CD4-positive, alpha-beta T cell (primary cell): ENCODE results near the gene MRPL33. TPM values are rescaled to one million over a fixed set of nuclear protein-coding genes. Genes with fewer than 3 reads are reported as not detected.

Source experiments
- ATAC-seq: fragments of 200-7000 bp; cut with Tn5 transposase; one replicate; pipeline ENCODE4 v1.10.0; 2022; ENCODE audit warnings: mild to moderate bottlenecking; ENCODE audit not compliant: poor library complexity
- CTCF ChIA-PET: fragments of 350-600 bp; sonication (Branson Sonifier 250); formaldehyde crosslinking; loops from one replicate; lab custom pipeline; 2021; ENCODE audit warnings: antibody characterized with exemption, inconsistent platforms; lab: Charles Lee
- POLR2A ChIA-PET: fragments of 350-600 bp; sonication (Branson Sonifier 250); formaldehyde crosslinking; loops from one replicate; lab custom pipeline; 2021; ENCODE audit warnings: antibody characterized with exemption, inconsistent platforms; lab: Charles Lee
- DNase-seq, 14 experiments: peaks; one replicate each; pipeline ENCODE4 v3.0.0-alpha.2; 2013 to 2020; ENCODE audit warnings: mixed read lengths in 2 of 14
- H3K27ac ChIP-seq, 2 donors: one replicate each; pipeline versions ENCODE4 v1.5.1 to v1.7.0; 2013; ENCODE audit warnings: low read length in 2 of 2, low read depth in 1 of 2, mild to moderate bottlenecking in 1 of 2
- H3K27me3 ChIP-seq, 2 experiments: 1 replicate in 1 of 2; 2 replicates in 1 of 2; pipeline versions ENCODE4 v1.6.1 to v1.7.0; 2013; ENCODE audit warnings: low read length in 2 of 2, control low read depth in 1 of 2, mild to moderate bottlenecking in 1 of 2, moderate library complexity in 1 of 2; ENCODE audit not compliant: insufficient read depth in 2 of 2, control insufficient read depth in 1 of 2
- H3K36me3 ChIP-seq: one replicate; pipeline ENCODE4 v1.6.1; 2013; ENCODE audit warnings: low read length, control low read depth; ENCODE audit not compliant: insufficient read depth
- H3K4me1 ChIP-seq: one replicate; pipeline ENCODE4 v1.6.1; 2013; ENCODE audit warnings: low read length, control low read depth; ENCODE audit not compliant: insufficient read depth
- H3K4me3 ChIP-seq: one replicate; pipeline ENCODE4 v1.5.1; 2013; ENCODE audit warnings: mild to moderate bottlenecking, low read length, moderate library complexity
- H3K9me3 ChIP-seq, 2 experiments: 1 replicate in 1 of 2; 2 replicates in 1 of 2; pipeline versions ENCODE4 v1.6.1 to v1.7.0; 2013; ENCODE audit warnings: low read length in 2 of 2, mild to moderate bottlenecking in 2 of 2, control low read depth in 1 of 2, moderate library complexity in 1 of 2; ENCODE audit not compliant: control insufficient read depth in 1 of 2, insufficient read depth in 1 of 2
- H3K27ac Mint-ChIP-seq: one replicate; pipeline ENCODE4 v1.8.0; 2020; ENCODE audit warnings: mixed read lengths
- H3K27me3 Mint-ChIP-seq: one replicate; pipeline ENCODE4 v1.8.0; 2021; ENCODE audit warnings: mixed read lengths
- H3K36me3 Mint-ChIP-seq: one replicate; pipeline ENCODE4 v1.8.0; 2021; ENCODE audit warnings: low read depth, mixed read lengths
- H3K4me1 Mint-ChIP-seq: one replicate; pipeline ENCODE4 v1.8.0; 2021; ENCODE audit warnings: low read depth, mixed read lengths
- H3K4me3 Mint-ChIP-seq: one replicate; pipeline ENCODE4 v1.8.0; 2020; ENCODE audit warnings: mild to moderate bottlenecking, mixed read lengths
- H3K9me3 Mint-ChIP-seq: one replicate; pipeline ENCODE4 v1.8.0; 2020; ENCODE audit warnings: mixed read lengths
- CTCF ChIP-seq: fragments of 200-600 bp; IDR thresholded peaks from one replicate; pipeline ENCODE4 v1.8.0; 2022; ENCODE audit warnings: antibody characterized with exemption, mild to moderate bottlenecking
- intact Hi-C, 2 experiments: fragments of 100-400 bp; cut with DNase I in 1 of 2; cut with micrococcal nuclease in 1 of 2; formaldehyde crosslinking; loops; one replicate each; pipeline versions ENCODE4 v1.15.1 to v1.9.0; 2023 to 2025; cut with DNase I, micrococcal nuclease
- total RNA-seq, 174 experiments: library from RNA in 2 of 174; stranded (reverse) in 2 of 174; gene quantifications; one replicate each; pipeline ENCODE4 v1.2.3 and lab custom pipeline; 2021 to 2026

Gene MRPL33
- total RNA-seq, 2 experiments from 2014 or later, result 33.1 to 37.2 TPM

DNA sequence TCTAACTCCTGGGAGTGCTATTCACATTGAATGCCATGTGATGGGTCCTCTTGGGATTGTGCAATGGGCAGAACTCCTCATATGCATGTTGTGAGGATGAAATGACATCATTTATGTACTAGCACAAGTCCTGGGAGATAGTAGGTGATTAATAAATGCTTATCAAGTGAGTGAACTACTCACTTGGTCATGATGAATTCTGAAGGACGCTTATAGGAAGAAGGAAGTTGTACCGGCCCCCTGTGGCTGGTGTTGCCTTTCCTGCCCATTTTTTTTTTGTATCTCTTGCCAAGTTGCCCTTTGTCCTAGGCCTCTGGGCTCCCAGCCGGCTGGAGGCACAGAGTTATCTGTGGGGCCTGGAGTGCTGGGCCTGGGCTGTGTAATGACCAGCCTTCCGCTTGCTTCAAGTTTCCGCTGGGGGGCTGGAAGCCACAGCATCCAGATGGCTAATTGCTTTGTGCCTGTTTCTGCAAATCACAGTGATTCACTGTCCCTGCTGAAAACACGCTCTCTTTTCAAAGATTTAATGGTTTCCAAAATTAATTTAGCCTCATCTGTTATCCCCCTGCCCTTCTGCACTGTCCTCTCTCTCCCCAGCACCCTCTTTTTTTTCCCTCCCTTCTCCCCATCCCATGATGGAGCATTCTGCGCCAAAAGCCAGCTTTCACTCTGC, 33.7 kb upstream of the MRPL33 start:
- Mint-ChIP-seq H3K4me1 (peaks cover 13% of the 10 kb centered on the region), H3K27me3 (no peaks in the 10 kb centered on the region), H3K36me3 (no peaks in the 10 kb centered on the region), H3K4me3 (no peak overlapping the region), H3K9me3 (no peaks in the 10 kb centered on the region), H3K27ac (no peak overlapping the region)
- ATAC-seq (no peak), DNase-seq (no peak)
- Histone ChIP-seq H3K4me1 (peaks cover 15% of the 10 kb centered on the region), H3K36me3 (no peaks in the 10 kb centered on the region), H3K27me3 (no peaks in the 10 kb centered on the region), H3K4me3 (no peak overlapping the region), H3K9me3 (no peaks in the 10 kb centered on the region), H3K27ac (no peak overlapping the region)
- ChIA-PET CTCF (no interaction called here), POLR2A (no interaction called here)
- no peak for TF ChIP-seq CTCF
- intact Hi-C loops, result no loop called here

GRCh38 chr2:27738349-27739057, 33.0 kb upstream of the MRPL33 start:
- CTCF ChIA-PET, result no interaction called here
- DNase-seq (no peak), ATAC-seq (no peak)
- H3K27me3 ChIP-seq, result no peaks in the 10 kb centered on the region
- no peak overlapping the region for H3K27ac ChIP-seq
- Mint-ChIP-seq H3K27me3 (no peaks in the 10 kb centered on the region), H3K27ac (no peak overlapping the region), H3K36me3 (no peaks in the 10 kb centered on the region), H3K4me1 (peaks cover 13% of the 10 kb centered on the region), H3K4me3 (no peak overlapping the region), H3K9me3 (no peaks in the 10 kb centered on the region)
- POLR2A ChIA-PET, result no interaction called here
- TF ChIP-seq CTCF, result no peak
- H3K4me1 ChIP-seq, result peaks cover 15% of the 10 kb centered on the region
- intact Hi-C loops, result no loop called here
- no peak overlapping the region for H3K4me3 ChIP-seq
- H3K36me3 ChIP-seq, result no peaks in the 10 kb centered on the region
- no peaks in the 10 kb centered on the region for H3K9me3 ChIP-seq

DNA sequence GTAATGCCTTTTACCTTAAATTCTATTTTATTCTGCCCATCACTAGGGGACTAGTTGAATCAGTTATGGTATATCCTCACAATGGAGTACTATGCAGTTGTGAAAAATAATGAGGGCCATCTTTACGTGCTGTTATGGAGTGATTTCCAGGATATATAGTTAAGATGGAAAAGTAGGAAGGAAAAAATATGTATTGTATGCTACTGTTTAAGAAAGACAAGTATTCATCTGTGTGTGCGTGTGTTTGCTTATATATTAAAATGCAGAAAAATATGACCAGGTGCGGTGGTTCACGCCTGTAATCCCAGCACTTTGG, 32.5 kb upstream of the MRPL33 start:
- Mint-ChIP-seq H3K4me3 (no peak overlapping the region), H3K9me3 (no peaks in the 10 kb centered on the region), H3K36me3 (no peaks in the 10 kb centered on the region), H3K27me3 (no peaks in the 10 kb centered on the region), H3K4me1 (peaks cover 13% of the 10 kb centered on the region), H3K27ac (no peak overlapping the region)
- H3K4me1 ChIP-seq, result peaks cover 15% of the 10 kb centered on the region
- H3K27ac ChIP-seq, result no peak overlapping the region
- intact Hi-C loops, result no loop called here
- H3K27me3 ChIP-seq, result no peaks in the 10 kb centered on the region
- no peaks in the 10 kb centered on the region for H3K36me3 ChIP-seq
- TF ChIP-seq CTCF, result no peak
- CTCF ChIA-PET, result no interaction called here
- POLR2A ChIA-PET, result no interaction called here
- no peaks in the 10 kb centered on the region for H3K9me3 ChIP-seq
- no peak overlapping the region for H3K4me3 ChIP-seq
- ATAC-seq (no peak), DNase-seq (no peak)
